Endothelial cell (in vitro differentiated cells): ENCODE data around the gene CD180. TPM values are rescaled to one million over a fixed set of nuclear protein-coding genes. Genes with fewer than 3 reads are reported as not detected.

Source experiments
- DNase-seq: peaks from one replicate; pipeline ENCODE4 v3.0.0; 2021; ENCODE audit warnings: low spot score
- H3K27ac Mint-ChIP-seq: one replicate; pipeline ENCODE4 v1.8.0; 2021; ENCODE audit warnings: mixed read lengths, inconsistent platforms; ENCODE audit not compliant: unreplicated experiment
- H3K27me3 Mint-ChIP-seq: one replicate; pipeline ENCODE4 v1.8.0; 2021; ENCODE audit warnings: mild to moderate bottlenecking, moderate library complexity, mixed read lengths, inconsistent platforms; ENCODE audit not compliant: unreplicated experiment
- H3K36me3 Mint-ChIP-seq: one replicate; pipeline ENCODE4 v1.8.0; 2021; ENCODE audit warnings: mild to moderate bottlenecking, low read depth, mixed read lengths, inconsistent platforms; ENCODE audit not compliant: unreplicated experiment
- H3K4me1 Mint-ChIP-seq: one replicate; pipeline ENCODE4 v1.8.0; 2021; ENCODE audit warnings: mild to moderate bottlenecking, mixed read lengths, inconsistent platforms; ENCODE audit not compliant: unreplicated experiment
- H3K4me3 Mint-ChIP-seq: one replicate; pipeline ENCODE4 v1.8.0; 2021; ENCODE audit warnings: mild to moderate bottlenecking, mixed read lengths, inconsistent platforms; ENCODE audit not compliant: unreplicated experiment
- H3K9me3 Mint-ChIP-seq: one replicate; pipeline ENCODE4 v1.8.0; 2021; ENCODE audit warnings: mixed read lengths, inconsistent platforms; ENCODE audit not compliant: unreplicated experiment
- CTCF ChIP-seq: fragments of 200-600 bp; sonication (generic); IDR thresholded peaks from one replicate; pipeline ENCODE4 v1.5.0; 2021; ENCODE audit warnings: antibody characterized with exemption; ENCODE audit not compliant: unreplicated experiment
- total RNA-seq: library from RNA; stranded (reverse); fragmentation: NEBNext Ultra II Directional; extraction: Animal tissue kit (Norgen Biotek cat#: 25700); gene quantifications from one replicate; pipeline ENCODE4 v1.2.1, GENCODE V29; 2021; ENCODE audit not compliant: unreplicated experiment

CD180 gene
- total RNA-seq, 1 donor from 2014 or later: not detected

GRCh38 chr5:67243349-67243748 is 46.8 kb upstream of the CD180 start:
- no peaks in the 10 kb centered on the region for H3K36me3 Mint-ChIP-seq
- H3K4me3 Mint-ChIP-seq: no peak overlapping the region
- H3K9me3 Mint-ChIP-seq: no peaks in the 10 kb centered on the region
- peaks cover 3% of the 10 kb centered on the region for H3K27me3 Mint-ChIP-seq
- no peak for DNase-seq
- H3K4me1 Mint-ChIP-seq: peaks cover 23% of the 10 kb centered on the region
- no peak overlapping the region for H3K27ac Mint-ChIP-seq
- TF ChIP-seq CTCF: no peak

GRCh38 chr5:67241326-67241725 is 44.7 kb upstream of the CD180 start:
- no peak overlapping the region for H3K27ac Mint-ChIP-seq
- H3K27me3 Mint-ChIP-seq: peaks cover 4% of the 10 kb centered on the region
- H3K4me1 Mint-ChIP-seq: peaks cover 23% of the 10 kb centered on the region
- no peak overlapping the region for H3K4me3 Mint-ChIP-seq
- TF ChIP-seq CTCF: no peak
- no peak for DNase-seq
- no peaks in the 10 kb centered on the region for H3K36me3 Mint-ChIP-seq
- no peaks in the 10 kb centered on the region for H3K9me3 Mint-ChIP-seq

GRCh38 chr5:67240846-67241245 is 44.2 kb upstream of the CD180 start:
- no peak for TF ChIP-seq CTCF
- H3K4me3 Mint-ChIP-seq: no peak overlapping the region
- no peaks in the 10 kb centered on the region for H3K9me3 Mint-ChIP-seq
- DNase-seq: no peak
- H3K4me1 Mint-ChIP-seq: peaks cover 23% of the 10 kb centered on the region
- H3K27me3 Mint-ChIP-seq: peaks cover 4% of the 10 kb centered on the region
- H3K36me3 Mint-ChIP-seq: no peaks in the 10 kb centered on the region
- H3K27ac Mint-ChIP-seq: no peak overlapping the region

- no peak for DNase-seq
- Mint-ChIP-seq H3K27ac (no peak overlapping the region), H3K9me3 (no peaks in the 10 kb centered on the region), H3K36me3 (no peaks in the 10 kb centered on the region), H3K27me3 (peaks cover 4% of the 10 kb centered on the region), H3K4me3 (no peak overlapping the region), H3K4me1 (peaks cover 18% of the 10 kb centered on the region)
- TF ChIP-seq CTCF: no peak
Observed at GRCh38 chr5:67240065-67240464, 43.5 kb upstream of the CD180 start.

- no peak overlapping the region for H3K27ac Mint-ChIP-seq
- DNase-seq: no peak
- peaks cover 2% of the 10 kb centered on the region for H3K27me3 Mint-ChIP-seq
- peaks cover 4% of the 10 kb centered on the region for H3K4me1 Mint-ChIP-seq
- no peaks in the 10 kb centered on the region for H3K36me3 Mint-ChIP-seq
- no peak for TF ChIP-seq CTCF
- no peaks in the 10 kb centered on the region for H3K9me3 Mint-ChIP-seq
- no peak overlapping the region for H3K4me3 Mint-ChIP-seq
Observed at GRCh38 chr5:67238191-67238590, 41.6 kb upstream of the CD180 start.
